ENCODE results near the gene PRMT1. TPM values are rescaled to one million over a fixed set of nuclear protein-coding genes. Genes with fewer than 3 reads are reported as not detected.

The PRMT1 gene
- total RNA-seq, 1 experiment from 2014 or later: 505 TPM

DNA sequence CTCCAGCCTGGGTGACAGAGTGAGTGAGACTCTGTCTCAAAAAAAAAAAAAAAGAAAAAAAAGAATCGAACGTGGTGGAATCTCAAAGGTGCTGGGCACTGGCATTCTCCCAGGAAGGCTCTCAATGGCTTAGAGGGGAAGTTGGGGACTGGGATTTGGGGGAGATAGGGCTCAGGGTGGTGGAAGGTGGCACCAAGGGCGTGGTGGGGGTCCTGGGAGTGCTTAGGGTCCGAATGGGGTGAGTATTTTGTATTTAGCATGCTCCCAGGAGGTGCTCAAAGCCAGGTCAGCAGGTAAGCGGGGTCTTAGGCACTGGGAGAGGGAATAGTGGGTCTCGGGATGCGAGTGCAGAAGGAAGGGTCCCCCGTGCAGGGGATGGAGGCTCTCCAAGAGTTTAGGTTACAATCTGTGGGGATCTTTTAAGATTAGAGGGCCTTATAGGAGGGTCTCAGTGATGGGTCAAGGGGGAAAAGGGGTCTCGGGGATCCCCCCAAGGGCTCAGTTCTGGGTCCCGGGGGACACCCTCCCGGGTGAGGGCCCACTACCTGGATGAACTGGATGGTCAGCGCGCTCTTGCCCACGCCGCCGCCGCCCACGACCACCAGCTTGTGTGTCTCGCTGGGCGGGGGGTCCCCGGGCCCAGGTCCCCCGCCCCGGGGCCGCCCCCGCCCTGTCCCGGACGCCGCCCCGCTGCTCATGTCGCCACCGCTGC, 37.5 kb upstream of the PRMT1 start:
- H3K23ac ChIP-seq (ENCODE audit: insufficient read length, low read depth, low read length): no peak overlapping the region
- no peak overlapping the region for H2BK20ac ChIP-seq (ENCODE audit: low read depth, low read length, poor library complexity, severe bottlenecking)
- no peaks in the 10 kb centered on the region; the same call in 1 of the 2 replicates for H3K4me1 ChIP-seq (ENCODE audit: insufficient read depth, low read length)
- H3K56ac ChIP-seq (ENCODE audit: insufficient read length, low read depth, low read length): no peak overlapping the region
- Mint-ChIP-seq H3K4me1 (peaks cover 62 to 75% of the 10 kb centered on the region in 2 experiments), H3K27ac (peak overlapping the region in 2 of 3 experiments; percentile 36 to 87; a peak in 3 of 7 replicates), H3K36me3 (ENCODE audit: insufficient read depth in 1 of 3, low read depth in 3 of 3) (peaks cover 2 to 11% (median 4%) of the 10 kb centered on the region in 3 experiments; a peak in 5 of 7 replicates), H3K27me3 (ENCODE audit: low read depth) (peaks cover 25% of the 10 kb centered on the region), H3K9me3 (no peaks in the 10 kb centered on the region; a peak in 1 of 5 replicates), H3K4me3 (peak overlapping the region; percentile 60 to 94)
- no peak overlapping the region for H3K27ac ChIP-seq (ENCODE audit: insufficient read length, low read depth, low read length)
- DNase-seq: no peak
- H3K27me3 ChIP-seq (ENCODE audit: insufficient read depth, low read length): no peaks in the 10 kb centered on the region
- H4K8ac ChIP-seq (replicated peaks; ENCODE audit: insufficient read length, low read depth, low read length): no peak overlapping the region
- H2BK15ac ChIP-seq (ENCODE audit: low read depth, low read length): no peak overlapping the region
- peaks cover 10% of the 10 kb centered on the region for H3K79me1 ChIP-seq (ENCODE audit: insufficient read depth, low read depth, low read length, poor library complexity, severe bottlenecking)
- no peak overlapping the region for H4K91ac ChIP-seq (ENCODE audit: insufficient read length, low read depth, low read length)
- H2BK5ac ChIP-seq (ENCODE audit: insufficient read length, low read length): no peak overlapping the region
- no peak overlapping the region for H4K5ac ChIP-seq (ENCODE audit: insufficient read length, low read depth, low read length)
- no peaks in the 10 kb centered on the region for H3K9me3 ChIP-seq (ENCODE audit: control insufficient read depth, low read depth, low read length)
- WGBS (ENCODE audit: extremely low coverage, insufficient read length, low lambda C conversion rate): no CpG with 5 or more reads among the region's 31 CpGs
- H3K4ac ChIP-seq (ENCODE audit: low read depth, low read length): no peak overlapping the region
- H3K18ac ChIP-seq (ENCODE audit: insufficient read length, low read depth, low read length): no peak overlapping the region
- H3K4me2 ChIP-seq (ENCODE audit: insufficient read depth, insufficient read length, low read length): peak overlapping the region; percentile 51
- peaks cover 18% of the 10 kb centered on the region for H3K23me2 ChIP-seq (ENCODE audit: insufficient read length, low read depth, low read length, poor library complexity, severe bottlenecking)
- no peaks in the 10 kb centered on the region for H4K20me1 ChIP-seq (ENCODE audit: control insufficient read depth, insufficient read depth, insufficient read length)
- TF ChIP-seq, protein P1, sequence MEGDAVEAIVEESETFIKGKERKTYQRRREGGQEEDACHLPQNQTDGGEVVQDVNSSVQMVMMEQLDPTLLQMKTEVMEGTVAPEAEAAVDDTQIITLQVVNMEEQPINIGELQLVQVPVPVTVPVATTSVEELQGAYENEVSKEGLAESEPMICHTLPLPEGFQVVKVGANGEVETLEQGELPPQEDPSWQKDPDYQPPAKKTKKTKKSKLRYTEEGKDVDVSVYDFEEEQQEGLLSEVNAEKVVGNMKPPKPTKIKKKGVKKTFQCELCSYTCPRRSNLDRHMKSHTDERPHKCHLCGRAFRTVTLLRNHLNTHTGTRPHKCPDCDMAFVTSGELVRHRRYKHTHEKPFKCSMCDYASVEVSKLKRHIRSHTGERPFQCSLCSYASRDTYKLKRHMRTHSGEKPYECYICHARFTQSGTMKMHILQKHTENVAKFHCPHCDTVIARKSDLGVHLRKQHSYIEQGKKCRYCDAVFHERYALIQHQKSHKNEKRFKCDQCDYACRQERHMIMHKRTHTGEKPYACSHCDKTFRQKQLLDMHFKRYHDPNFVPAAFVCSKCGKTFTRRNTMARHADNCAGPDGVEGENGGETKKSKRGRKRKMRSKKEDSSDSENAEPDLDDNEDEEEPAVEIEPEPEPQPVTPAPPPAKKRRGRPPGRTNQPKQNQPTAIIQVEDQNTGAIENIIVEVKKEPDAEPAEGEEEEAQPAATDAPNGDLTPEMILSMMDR (conservative IDR thresholded peaks at IDR 0.05): no peak
- H3K79me2 ChIP-seq (ENCODE audit: insufficient read depth, low read length): peaks cover 9% of the 10 kb centered on the region
- H3T11ph ChIP-seq (ENCODE audit: low read length): no peak overlapping the region
- H2AFZ ChIP-seq (ENCODE audit: low read length): no peak overlapping the region
- H2BK12ac ChIP-seq (ENCODE audit: insufficient read length, low read depth, low read length): no peak overlapping the region
- no peak overlapping the region for H3K9ac ChIP-seq (ENCODE audit: extremely low read depth, insufficient read length, low read length)
- H2BK120ac ChIP-seq (ENCODE audit: low read depth, low read length, poor library complexity, severe bottlenecking): no peak overlapping the region
- no peak overlapping the region for H2AK5ac ChIP-seq (ENCODE audit: insufficient read length, low read length)
- H3K14ac ChIP-seq (ENCODE audit: insufficient read depth, low read length): no peak overlapping the region

Measured in H9 (cell line).